Keratinocyte (primary cell): ENCODE data around the gene ITIH4. TPM values are rescaled to one million over a fixed set of nuclear protein-coding genes. Genes with fewer than 3 reads are reported as not detected.

ENCODE experiments used
- DNase-seq: peaks from one replicate; pipeline ENCODE4 v3.0.0-alpha.2; 2011; ENCODE audit warnings: low read depth, missing footprints, low spot score
- FAIRE-seq: peaks from 2 replicates; lab custom pipeline; 2011; peaks lifted over from hg19 to GRCh38; lab: Jason Lieb, UNC
- H2AFZ ChIP-seq: 2 replicates; pipeline ENCODE4 v1.6.0; 2012; ENCODE audit warnings: low read length, control low read depth, inconsistent platforms; ENCODE audit not compliant: control insufficient read depth
- H3K27ac ChIP-seq: 2 replicates; pipeline ENCODE4 v1.5.1; 2011; ENCODE audit warnings: low read length; ENCODE audit not compliant: control insufficient read depth, insufficient read depth
- H3K27me3 ChIP-seq: 3 replicates; pipeline ENCODE4 v1.6.0; 2011; ENCODE audit warnings: low read length; ENCODE audit not compliant: control insufficient read depth, insufficient read depth; ENCODE audit errors: extremely low read depth
- H3K36me3 ChIP-seq, 2 experiments: 2 replicates in 1 of 2; 3 replicates in 1 of 2; pipeline ENCODE4 v1.5.1; 2011; ENCODE audit warnings: low read length in 2 of 2, mild to moderate bottlenecking in 1 of 2; ENCODE audit not compliant: control insufficient read depth in 2 of 2, insufficient read depth in 2 of 2; ENCODE audit errors: extremely low read depth in 1 of 2
- H3K4me1 ChIP-seq: 3 replicates; pipeline ENCODE4 v1.5.1; 2011; ENCODE audit warnings: low read length; ENCODE audit not compliant: control insufficient read depth, insufficient read depth; ENCODE audit errors: extremely low read depth
- H3K4me2 ChIP-seq: 3 replicates; pipeline ENCODE4 v1.6.0; 2011; ENCODE audit warnings: low read depth, low read length; ENCODE audit not compliant: control insufficient read depth, insufficient read depth; ENCODE audit errors: extremely low read depth
- H3K4me3 ChIP-seq, 3 experiments: fragments of 200-600 bp in 1 of 3; sonication (generic) in 1 of 3; 2 replicates in 2 of 3; 3 replicates in 1 of 3; pipeline ENCODE4 v1.5.1; 2011 to 2016; ENCODE audit warnings: low read length in 3 of 3, mild to moderate bottlenecking in 3 of 3, control low read depth in 2 of 3, inconsistent platforms in 1 of 3, low read depth in 1 of 3, mixed read lengths in 1 of 3, mixed run types in 1 of 3, moderate library complexity in 1 of 3; ENCODE audit not compliant: control insufficient read depth in 2 of 3, insufficient read depth in 2 of 3; ENCODE audit errors: extremely low read depth in 1 of 3
- H3K79me2 ChIP-seq: 2 replicates; pipeline ENCODE4 v1.6.0; 2012; ENCODE audit warnings: low read length; ENCODE audit not compliant: control insufficient read depth, insufficient read depth
- H3K9ac ChIP-seq: 3 replicates; pipeline ENCODE4 v1.6.0; 2011; ENCODE audit warnings: low read length; ENCODE audit not compliant: control insufficient read depth, insufficient read depth; ENCODE audit errors: extremely low read depth
- H3K9me1 ChIP-seq: 3 replicates; pipeline ENCODE4 v1.6.0; 2011; ENCODE audit warnings: low read length; ENCODE audit not compliant: control insufficient read depth, insufficient read depth; ENCODE audit errors: extremely low read depth
- H3K9me3 ChIP-seq: 2 replicates; pipeline ENCODE4 v1.5.1; 2012; ENCODE audit warnings: low read depth, low read length; ENCODE audit not compliant: control insufficient read depth
- H4K20me1 ChIP-seq: 3 replicates; pipeline ENCODE4 v1.6.0; 2011; ENCODE audit warnings: low read length; ENCODE audit not compliant: control insufficient read depth, insufficient read depth; ENCODE audit errors: extremely low read depth
- EZH2 ChIP-seq: IDR thresholded peaks from one replicate; pipeline ENCODE4 v1.6.1; 2012; ENCODE audit warnings: inconsistent platforms, mild to moderate bottlenecking, low read length, moderate library complexity
- dilution Hi-C: fragments of 300-500 bp; cut with MboI; formaldehyde crosslinking; loops from one replicate; pipeline ENCODE4 v1.7.0; 2020; ENCODE audit warnings: low sequenced_read_pairs; ENCODE audit not compliant: extremely low pct_ligation_motif_present
- polyA plus RNA-seq, 5 experiments: library from polyadenylated mRNA; depleted of rRNA in 3 of 5; stranded (reverse) in 3 of 5; stranded (forward) in 1 of 5; unstranded in 1 of 5; fragments of >200 nt; gene quantifications; 1 replicate in 1 of 5; 2 replicates in 3 of 5; 3 replicates in 1 of 5; pipeline versions ENCODE4 v1.2.1 to v1.2.3, GENCODE V29; 2011 to 2012; ENCODE audit warnings: missing spikeins in 2 of 5, low read depth in 1 of 5, low replicate concordance in 1 of 5
- TF ChIP-seq, protein P1 (sequence below), 3 experiments: IDR thresholded peaks in 1 of 3; conservative IDR thresholded peaks in 1 of 3; optimal IDR thresholded peaks in 1 of 3; 2 replicates in 2 of 3; 3 replicates in 1 of 3; pipeline versions ENCODE3 to v1.5.1; 2011; ENCODE audit warnings: low read length in 3 of 3, mild to moderate bottlenecking in 3 of 3, moderate library complexity in 2 of 3, control low read depth in 1 of 3, inconsistent platforms in 1 of 3; ENCODE audit not compliant: insufficient read depth in 2 of 3; ENCODE audit errors: extremely low read depth in 1 of 3

ITIH4 gene
- polyA plus RNA-seq, 1 donor (not counting 4 experiments of a cell fraction or from before 2014, with no cell fraction given): 1.4 TPM

DNA sequence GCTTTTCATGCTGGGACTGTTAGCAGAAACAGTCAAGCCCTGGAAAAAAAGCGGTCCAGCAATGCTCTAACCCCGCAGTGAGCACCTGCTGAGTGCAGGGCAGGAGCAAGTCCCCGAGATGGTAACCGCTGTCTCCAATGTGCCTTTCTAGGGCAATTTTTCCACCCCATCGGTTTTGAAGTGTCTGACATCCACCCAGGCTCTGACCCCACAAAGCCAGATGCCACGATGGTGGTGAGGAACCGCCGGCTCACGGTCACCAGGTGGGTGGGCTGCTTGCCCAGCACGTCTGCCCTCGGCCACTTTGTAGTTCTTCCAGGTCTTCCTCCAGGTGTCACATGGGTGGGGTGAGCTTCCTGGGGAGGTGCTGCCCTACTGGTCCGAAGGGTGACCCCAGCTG lies 39.1 kb downstream of the ITIH4 start:
- dilution Hi-C loops: no loop called here
- DNase-seq (no peak), FAIRE-seq (no peak)
- H3K4me1 ChIP-seq: no peaks in the 10 kb centered on the region
- no peak overlapping the region for H3K4me2 ChIP-seq
- H3K4me3 ChIP-seq: no peak overlapping the region
- no peaks in the 10 kb centered on the region for H3K36me3 ChIP-seq
- no peaks in the 10 kb centered on the region for H3K9me3 ChIP-seq
- peaks cover 13% of the 10 kb centered on the region for H3K27me3 ChIP-seq
- no peaks in the 10 kb centered on the region for H4K20me1 ChIP-seq
- H3K9me1 ChIP-seq: no peaks in the 10 kb centered on the region
- TF ChIP-seq EZH2: no peak
- TF ChIP-seq, protein P1, sequence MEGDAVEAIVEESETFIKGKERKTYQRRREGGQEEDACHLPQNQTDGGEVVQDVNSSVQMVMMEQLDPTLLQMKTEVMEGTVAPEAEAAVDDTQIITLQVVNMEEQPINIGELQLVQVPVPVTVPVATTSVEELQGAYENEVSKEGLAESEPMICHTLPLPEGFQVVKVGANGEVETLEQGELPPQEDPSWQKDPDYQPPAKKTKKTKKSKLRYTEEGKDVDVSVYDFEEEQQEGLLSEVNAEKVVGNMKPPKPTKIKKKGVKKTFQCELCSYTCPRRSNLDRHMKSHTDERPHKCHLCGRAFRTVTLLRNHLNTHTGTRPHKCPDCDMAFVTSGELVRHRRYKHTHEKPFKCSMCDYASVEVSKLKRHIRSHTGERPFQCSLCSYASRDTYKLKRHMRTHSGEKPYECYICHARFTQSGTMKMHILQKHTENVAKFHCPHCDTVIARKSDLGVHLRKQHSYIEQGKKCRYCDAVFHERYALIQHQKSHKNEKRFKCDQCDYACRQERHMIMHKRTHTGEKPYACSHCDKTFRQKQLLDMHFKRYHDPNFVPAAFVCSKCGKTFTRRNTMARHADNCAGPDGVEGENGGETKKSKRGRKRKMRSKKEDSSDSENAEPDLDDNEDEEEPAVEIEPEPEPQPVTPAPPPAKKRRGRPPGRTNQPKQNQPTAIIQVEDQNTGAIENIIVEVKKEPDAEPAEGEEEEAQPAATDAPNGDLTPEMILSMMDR (optimal IDR thresholded peaks at IDR 0.05 in 1 of 3, IDR thresholded peaks at IDR 0.05 in 1 of 3, conservative IDR thresholded peaks at IDR 0.05 in 1 of 3; ENCODE audit: extremely low read depth in 1 of 3, insufficient read depth in 2 of 3, low read length in 3 of 3): no peak
- H2AFZ ChIP-seq: no peak overlapping the region
- no peak overlapping the region for H3K9ac ChIP-seq
- no peak overlapping the region for H3K27ac ChIP-seq
- H3K79me2 ChIP-seq: no peaks in the 10 kb centered on the region

DNA sequence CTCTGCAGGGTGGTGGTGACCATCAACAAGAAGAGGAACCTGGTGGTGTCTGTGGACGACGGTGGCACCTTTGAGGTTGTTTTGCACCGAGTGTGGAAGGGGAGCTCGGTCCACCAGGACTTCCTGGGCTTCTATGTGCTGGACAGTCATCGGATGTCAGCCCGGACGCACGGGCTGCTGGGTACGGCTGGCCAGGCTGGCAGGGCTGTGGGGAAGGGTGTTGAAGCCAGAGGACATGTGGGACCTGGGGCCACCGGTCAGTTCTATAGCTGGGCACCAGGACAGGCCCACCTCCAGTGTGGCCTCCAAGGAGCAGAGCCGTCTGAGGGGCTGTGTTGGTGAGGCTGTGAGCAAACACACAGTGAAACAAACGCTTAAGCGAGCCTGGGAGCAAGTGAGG lies 39.7 kb downstream of the ITIH4 start:
- no peak for TF ChIP-seq EZH2
- TF ChIP-seq, protein P1 (optimal IDR thresholded peaks at IDR 0.05 in 1 of 3, IDR thresholded peaks at IDR 0.05 in 1 of 3, conservative IDR thresholded peaks at IDR 0.05 in 1 of 3; ENCODE audit: extremely low read depth in 1 of 3, insufficient read depth in 2 of 3, low read length in 3 of 3): no peak
- Histone ChIP-seq H3K27ac (no peak overlapping the region), H3K27me3 (peaks cover 13% of the 10 kb centered on the region), H3K4me3 (no peak overlapping the region), H2AFZ (no peak overlapping the region), H4K20me1 (no peaks in the 10 kb centered on the region), H3K9me3 (no peaks in the 10 kb centered on the region), H3K79me2 (no peaks in the 10 kb centered on the region), H3K4me2 (no peak overlapping the region), H3K9ac (no peak overlapping the region), H3K36me3 (no peaks in the 10 kb centered on the region), H3K9me1 (no peaks in the 10 kb centered on the region), H3K4me1 (no peaks in the 10 kb centered on the region)
- DNase-seq: no peak
- dilution Hi-C loops: no loop called here
- no peak for FAIRE-seq
